Measurements from ENCODE around the gene CENPX.

The CENPX gene

GRCh38 chr17:82018152-82018988, 4.3 kb downstream of the CENPX start:
- no peak overlapping the region for H3K4me3 ChIP-seq
- DNase-seq, result no peak
- no peaks in the 10 kb centered on the region for H3K27me3 ChIP-seq
- no peaks in the 10 kb centered on the region for H3K9me3 ChIP-seq
- TF ChIP-seq CTCF (IDR thresholded peaks at IDR 0.05), result no peak
- intact Hi-C loops (cut with DNase I; ENCODE audit: low total_unique reads), result no loop called here
- H3K36me3 ChIP-seq, result peaks cover 0 to 25% (median 11%) of the 10 kb centered on the region in 3 donors
- peaks cover 0 to 22% (median 16%) of the 10 kb centered on the region in 4 donors for H3K4me1 ChIP-seq
- H3K27ac ChIP-seq, result no peak overlapping the region

- intact Hi-C loops (cut with DNase I; ENCODE audit: low total_unique reads), result no loop called here
- Histone ChIP-seq H3K9me3 (no peaks in the 10 kb centered on the region), H3K4me1 (peaks cover 0 to 29% (median 16%) of the 10 kb centered on the region in 4 donors), H3K27ac (no peak overlapping the region), H3K27me3 (no peaks in the 10 kb centered on the region), H3K36me3 (peaks cover 0 to 25% (median 11%) of the 10 kb centered on the region in 3 donors), H3K4me3 (no peak overlapping the region)
- DNase-seq, result no peak
- TF ChIP-seq CTCF (IDR thresholded peaks at IDR 0.05), result no peak
Observed at GRCh38 chr17:82017612-82018151, 5.0 kb downstream of the CENPX start.

GRCh38 chr17:82016875-82017459, 5.7 kb downstream of the CENPX start:
- Histone ChIP-seq H3K4me1 (peaks cover 0 to 28% (median 12%) of the 10 kb centered on the region in 4 donors), H3K27ac (no peak overlapping the region), H3K27me3 (no peaks in the 10 kb centered on the region), H3K9me3 (no peaks in the 10 kb centered on the region), H3K4me3 (no peak overlapping the region), H3K36me3 (peaks cover 0 to 31% (median 14%) of the 10 kb centered on the region in 3 donors)
- DNase-seq, result no peak
- intact Hi-C loops (cut with DNase I; ENCODE audit: low total_unique reads), result no loop called here
- no peak for TF ChIP-seq CTCF (IDR thresholded peaks at IDR 0.05)

DNA sequence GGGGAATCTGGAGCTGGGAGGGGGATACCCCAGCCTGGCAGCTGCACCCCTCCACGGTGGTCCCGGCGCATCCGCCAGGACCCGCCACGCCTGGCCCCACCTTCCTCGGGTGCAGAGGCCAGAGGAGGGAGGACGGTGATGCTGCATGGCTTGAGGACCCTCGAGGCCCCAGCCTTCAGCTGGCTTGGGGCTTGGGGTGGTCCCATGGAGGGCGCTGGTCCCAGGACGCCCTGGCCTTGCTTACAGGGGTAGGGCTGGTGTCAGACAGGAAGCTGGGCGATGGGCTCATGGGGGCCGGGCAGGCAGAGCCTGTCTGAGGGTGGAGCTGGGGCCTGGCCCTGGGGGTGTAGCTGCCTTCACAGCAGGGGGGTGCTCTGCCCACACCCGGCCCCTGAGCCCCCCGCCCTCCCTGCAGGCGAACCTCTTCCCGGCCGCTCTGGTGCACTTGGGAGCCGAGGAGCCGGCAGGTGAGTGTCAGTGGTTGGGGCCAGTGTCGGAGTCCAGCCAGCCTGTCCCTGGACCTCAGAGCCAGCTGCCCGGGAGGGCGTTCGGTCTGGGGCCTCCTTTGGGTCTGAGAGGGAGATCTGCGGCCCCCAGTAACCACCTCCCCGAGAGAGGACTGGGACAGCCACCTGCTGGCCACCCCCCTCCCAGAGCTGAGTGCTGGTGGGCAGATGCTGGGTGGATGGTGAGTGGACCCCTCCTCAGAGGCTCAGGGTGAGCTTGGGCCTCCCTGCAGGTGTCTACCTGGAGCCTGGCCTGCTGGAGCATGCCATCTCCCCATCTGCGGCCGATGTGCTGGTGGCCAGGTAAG, 6.4 kb downstream of the CENPX start:
- no peak overlapping the region for H3K27ac ChIP-seq
- H3K4me3 ChIP-seq, result no peak overlapping the region
- H3K36me3 ChIP-seq, result peaks cover 0 to 38% (median 21%) of the 10 kb centered on the region in 3 donors
- H3K27me3 ChIP-seq, result no peaks in the 10 kb centered on the region
- intact Hi-C loops (cut with DNase I; ENCODE audit: low total_unique reads), result no loop called here
- no peak for DNase-seq
- H3K9me3 ChIP-seq, result no peaks in the 10 kb centered on the region
- H3K4me1 ChIP-seq, result peaks cover 0 to 21% (median 5%) of the 10 kb centered on the region in 4 donors
- no peak for TF ChIP-seq CTCF (IDR thresholded peaks at IDR 0.05)

DNA sequence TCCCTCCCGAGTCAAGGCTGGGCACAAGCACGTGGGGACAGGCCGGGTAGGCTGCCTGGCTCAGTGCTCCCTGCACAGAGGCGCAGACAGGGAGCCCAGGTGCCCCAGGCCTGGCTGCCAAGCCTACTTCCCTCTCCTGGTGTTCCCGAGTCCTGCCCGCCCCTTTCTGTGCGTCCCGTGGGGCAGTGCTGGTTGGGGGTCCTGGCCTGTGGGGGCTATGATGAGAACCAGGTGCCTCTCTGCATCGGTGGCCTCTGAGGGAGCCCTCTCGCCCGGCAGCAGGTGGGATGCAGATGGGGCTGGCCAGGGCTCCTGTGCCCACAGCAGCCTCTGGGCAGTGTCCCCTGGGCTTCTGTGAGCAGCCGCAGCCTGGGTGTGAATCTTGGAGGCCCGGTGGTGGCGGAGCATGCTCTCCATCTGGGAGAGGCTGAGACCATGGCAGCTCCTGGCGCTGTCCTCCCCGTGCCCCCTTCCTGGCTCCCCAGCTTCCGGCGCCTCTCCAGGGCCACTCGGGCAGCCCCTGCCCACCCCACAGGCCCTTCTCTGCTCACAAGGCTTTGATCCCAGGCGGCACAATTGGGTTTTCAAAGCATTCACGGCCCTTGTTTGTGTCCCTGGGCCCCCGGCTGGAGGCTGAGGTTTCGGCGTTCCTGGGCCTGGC, 7.2 kb downstream of the CENPX start:
- peaks cover 0 to 14% (median 0%) of the 10 kb centered on the region in 4 donors for H3K4me1 ChIP-seq
- intact Hi-C loops (cut with DNase I; ENCODE audit: low total_unique reads), result no loop called here
- TF ChIP-seq CTCF (IDR thresholded peaks at IDR 0.05), result no peak

More for the DNA sequence above, 7.2 kb downstream of the CENPX start:
- Histone ChIP-seq H3K4me3 (no peak overlapping the region), H3K9me3 (no peaks in the 10 kb centered on the region), H3K27ac (no peak overlapping the region), H3K36me3 (peaks cover 0 to 45% (median 21%) of the 10 kb centered on the region in 3 donors), H3K27me3 (no peaks in the 10 kb centered on the region)
- DNase-seq, result no peak

Measured in tibial artery (tissue), 4 donors.